ENCODE results near the gene CMSS1.

- TF ChIP-seq CTCF (IDR thresholded peaks at IDR 0.05; ENCODE audit: low read length), result no peak
- no peak for TF ChIP-seq EZH2 (IDR thresholded peaks at IDR 0.05; ENCODE audit: borderline replicate concordance, low read length)
These were observed 205.9 kb downstream of the CMSS1 start for GRCh38 chr3:100023595-100023994.

Measured in OCI-LY1 (cell line).